ENCODE results near the gene SNF8. TPM values are rescaled to one million over a fixed set of nuclear protein-coding genes. Genes with fewer than 3 reads are reported as not detected.
A peak's percentile ranks its signal among the peaks of the same experiment; 100 is the strongest.

Gene SNF8
- total RNA-seq, 1 experiment from 2014 or later, result 83.4 TPM

DNA sequence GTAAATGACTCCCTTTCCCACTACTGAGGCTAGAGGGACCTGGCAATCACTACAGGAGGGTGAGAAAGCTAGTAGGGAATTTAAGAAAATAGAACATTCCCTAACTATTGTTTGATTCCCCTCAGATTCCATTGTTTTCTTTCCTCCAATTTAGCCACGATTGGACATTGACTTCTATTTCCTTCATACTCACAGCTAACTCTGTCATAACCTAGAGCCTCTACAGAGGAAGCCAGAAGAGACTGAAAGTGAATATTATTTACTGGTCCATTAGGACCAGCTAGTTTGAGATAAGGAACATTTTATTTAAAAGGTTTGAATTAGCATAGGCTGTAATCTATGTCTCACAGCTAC is 14.9 kb downstream of the SNF8 start:
- DNase-seq (ENCODE audit: low read depth), result no peak

DNA sequence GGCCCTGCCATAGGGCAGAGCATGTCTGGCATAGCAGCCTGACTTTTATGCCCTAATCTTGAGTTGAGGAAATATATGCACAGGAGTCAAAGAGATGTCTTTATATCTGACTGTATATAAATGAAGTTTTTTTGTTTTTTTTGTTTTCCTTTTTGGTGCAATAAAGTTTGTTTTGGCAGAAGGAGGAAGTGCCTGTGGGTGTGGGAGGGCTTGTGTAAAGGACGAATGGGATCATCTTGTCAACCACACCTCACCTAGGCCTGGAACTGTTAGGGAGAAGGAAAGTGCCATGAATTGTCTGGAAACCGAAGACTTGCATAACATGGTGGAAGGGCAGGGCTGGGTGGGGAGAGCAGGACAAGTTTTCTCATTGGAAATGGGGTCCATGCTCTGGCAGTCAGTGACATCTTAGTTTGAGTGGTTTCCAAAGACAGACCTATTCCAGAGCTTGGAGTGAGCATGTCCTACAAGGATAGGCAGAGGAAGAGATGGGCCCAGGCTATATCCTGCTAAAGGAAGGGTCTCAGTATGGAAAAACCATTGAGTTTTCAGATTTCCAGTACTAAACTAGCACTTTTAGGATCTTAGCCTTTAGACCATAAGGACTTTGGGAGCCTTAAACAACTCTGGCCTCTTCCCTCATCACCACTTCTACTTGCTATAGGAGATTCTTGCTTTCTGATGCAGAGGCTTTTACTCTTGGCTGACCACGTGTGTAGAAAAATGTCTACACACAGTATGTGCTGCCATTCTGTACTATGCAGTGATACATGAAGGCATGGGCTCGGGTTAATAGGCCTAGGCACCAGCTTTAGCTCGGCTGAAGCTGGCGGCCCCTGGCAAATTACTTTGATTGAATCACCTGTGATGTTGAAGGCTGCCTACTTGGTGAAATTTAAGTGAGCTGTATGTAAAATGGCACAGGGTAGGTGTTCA is 15.5 kb downstream of the SNF8 start:
- no peak for DNase-seq (ENCODE audit: low read depth)

DNA sequence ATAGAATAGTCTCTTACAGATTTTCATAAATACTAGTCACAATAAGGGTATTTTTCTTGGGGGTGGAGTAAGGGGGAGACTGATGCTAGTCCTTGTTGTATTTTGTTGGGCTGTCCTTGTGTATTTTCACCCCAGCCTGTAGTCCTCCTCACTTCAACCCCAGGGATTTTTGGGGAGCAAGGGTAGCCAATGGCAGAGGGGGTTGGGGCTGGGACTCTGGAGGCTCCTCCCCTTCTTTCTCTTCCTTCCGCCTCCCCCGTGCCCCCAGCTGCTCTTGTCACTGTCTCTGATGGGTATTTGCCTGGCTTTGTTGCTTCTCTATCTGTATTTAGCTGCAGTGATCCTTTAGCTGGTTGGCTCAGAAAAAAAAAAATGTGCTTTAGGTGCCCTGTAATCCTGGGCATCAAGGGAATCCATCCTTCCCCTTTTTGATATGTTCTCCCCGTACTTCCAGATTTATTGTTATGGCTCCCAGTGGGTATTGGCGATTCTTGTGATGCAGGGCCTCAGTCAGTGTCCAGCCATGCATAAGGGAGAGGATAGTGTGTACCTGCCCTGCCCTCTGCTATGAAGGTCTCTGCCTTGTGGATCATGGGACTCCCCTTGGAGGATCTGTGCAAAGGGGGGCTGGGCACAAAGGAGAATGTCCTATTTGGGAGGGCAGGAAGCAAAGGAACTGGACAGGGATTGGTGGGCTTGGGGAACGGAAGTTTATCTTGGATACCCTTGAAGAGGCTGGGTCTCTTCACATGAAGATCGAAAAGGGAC is 16.5 kb downstream of the SNF8 start:
- no peak for DNase-seq (ENCODE audit: low read depth)

DNA sequence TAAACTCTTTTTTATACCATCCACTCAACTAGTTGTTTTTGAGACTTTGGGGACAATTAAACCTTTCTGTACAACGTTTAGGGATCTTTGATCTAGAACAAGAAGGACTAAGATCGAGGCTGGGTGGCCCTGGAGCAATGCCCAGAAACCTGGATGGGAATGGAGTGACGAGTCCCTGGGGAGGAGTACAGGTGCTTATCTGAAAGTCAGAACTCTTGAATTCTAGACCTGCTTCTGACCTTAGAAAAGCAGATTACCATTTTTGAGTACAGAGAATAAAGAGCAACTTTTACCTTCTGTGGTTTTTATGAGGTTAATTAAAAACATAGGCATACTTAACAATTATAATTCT is 18.7 kb downstream of the SNF8 start:
- no peak for DNase-seq (ENCODE audit: low read depth)

DNA sequence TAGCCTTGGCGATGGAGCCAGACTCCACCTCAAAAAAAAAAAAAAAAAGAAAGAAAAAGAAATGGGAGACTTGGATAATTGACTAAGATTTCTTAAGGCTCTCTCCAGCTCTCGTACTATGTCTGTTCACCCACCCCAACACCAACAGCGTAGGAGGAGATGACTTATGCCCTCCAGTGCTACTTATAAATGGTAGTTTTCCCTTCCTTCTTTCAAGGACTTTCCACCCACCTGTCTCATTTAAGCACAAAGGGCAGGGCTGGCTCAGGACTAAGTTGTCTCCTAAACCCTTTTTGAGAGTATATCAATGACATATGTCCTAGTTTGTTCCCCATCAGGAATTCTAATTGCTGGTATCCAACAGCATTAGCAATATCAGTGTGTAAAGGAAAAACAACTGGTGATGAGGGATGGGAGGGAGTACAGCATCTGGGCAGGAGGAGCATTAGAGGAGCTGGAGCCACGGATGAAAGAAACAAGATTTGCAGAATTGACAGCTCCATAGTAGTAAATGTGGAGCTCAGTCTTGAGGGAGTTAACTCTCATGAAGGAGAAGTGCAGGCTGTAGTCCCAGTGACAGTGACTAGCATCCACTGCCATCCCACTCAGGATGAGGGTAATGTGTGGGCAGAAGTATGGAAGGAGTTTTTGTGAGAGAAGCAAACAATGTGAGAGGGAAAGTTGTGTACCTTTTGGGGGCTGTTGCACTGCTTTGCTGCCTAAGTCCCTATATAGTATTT is 19.2 kb downstream of the SNF8 start:
- DNase-seq (ENCODE audit: low read depth), result no peak

DNA sequence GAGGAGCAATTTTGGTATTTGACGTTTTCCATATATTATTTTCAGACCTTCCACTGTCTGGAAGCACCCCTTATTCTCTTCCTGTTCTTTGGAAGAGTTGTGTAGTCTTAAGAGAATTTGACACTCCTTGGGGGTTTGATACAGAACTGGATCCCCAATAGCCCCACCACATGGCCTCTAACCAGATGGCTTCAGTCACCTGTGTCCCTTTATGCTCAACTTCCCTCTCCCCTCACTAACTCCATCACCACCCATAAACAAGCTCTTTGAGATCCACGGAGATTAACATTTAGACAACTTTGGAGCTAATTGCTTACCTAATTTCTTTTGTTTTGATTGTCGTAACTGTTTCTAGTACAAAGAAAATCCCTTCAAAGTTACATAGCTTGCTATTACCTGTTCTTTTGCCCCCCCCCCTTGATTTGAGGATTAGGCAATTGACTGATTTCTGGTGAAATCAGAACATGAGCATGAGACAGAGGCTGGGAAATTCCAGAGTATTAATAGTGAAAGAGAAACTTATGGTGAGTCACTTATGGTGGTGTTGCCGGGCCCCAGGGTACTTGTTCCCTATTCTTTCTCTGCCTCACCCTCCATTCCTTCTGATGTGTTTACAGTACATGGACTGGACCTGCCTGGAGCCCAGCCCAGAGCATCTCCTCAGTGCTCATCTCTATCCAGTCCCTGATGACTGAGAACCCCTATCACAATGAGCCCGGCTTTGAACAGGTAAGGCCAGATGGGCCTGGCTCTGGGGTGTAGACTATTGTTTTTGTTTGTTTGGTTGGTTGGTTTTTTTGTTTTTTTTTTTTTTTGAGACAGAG is 29.0 kb downstream of the SNF8 start:
- peak; percentile 83 for DNase-seq (ENCODE audit: low read depth)

DNA sequence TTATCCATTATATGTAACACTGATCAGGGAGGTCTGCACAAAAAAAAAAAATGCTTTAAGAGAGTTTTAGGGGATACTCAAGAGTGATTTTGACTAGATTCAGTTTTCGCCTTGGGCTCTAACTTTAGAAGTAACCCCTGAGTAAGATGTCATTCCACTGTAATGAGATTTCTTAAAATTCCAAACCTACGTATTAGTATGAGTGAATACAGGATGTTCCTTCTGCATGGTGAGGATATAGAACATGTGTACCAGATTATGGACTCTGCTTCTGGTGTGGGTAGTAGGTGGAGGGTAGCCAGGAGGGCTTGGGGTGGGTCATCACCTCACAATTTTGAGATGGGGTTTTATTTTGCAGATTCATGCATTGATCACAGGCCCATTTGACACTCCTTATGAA is 32.2 kb downstream of the SNF8 start:
- no peak for DNase-seq (ENCODE audit: low read depth)

DNA sequence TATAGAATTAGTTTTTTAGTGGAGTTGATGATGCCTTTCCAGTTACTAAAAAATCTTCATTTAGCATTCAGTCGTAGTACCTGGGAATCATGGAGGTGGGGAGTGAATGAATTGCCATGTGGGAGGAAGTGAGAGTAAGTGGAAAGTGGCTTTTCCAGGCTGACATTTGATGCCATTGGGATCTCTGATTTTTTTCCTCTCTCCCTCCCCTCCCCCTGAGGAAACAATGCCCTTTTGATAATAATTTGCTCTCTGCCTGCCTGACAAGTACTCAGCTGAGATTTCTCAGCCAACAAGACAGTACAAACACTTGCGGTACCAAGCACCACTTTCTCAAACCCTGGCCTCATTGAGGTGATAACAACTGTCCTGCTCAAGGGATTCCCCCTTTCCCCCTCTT is 34.3 kb downstream of the SNF8 start:
- DNase-seq (ENCODE audit: low read depth), result no peak

DNA sequence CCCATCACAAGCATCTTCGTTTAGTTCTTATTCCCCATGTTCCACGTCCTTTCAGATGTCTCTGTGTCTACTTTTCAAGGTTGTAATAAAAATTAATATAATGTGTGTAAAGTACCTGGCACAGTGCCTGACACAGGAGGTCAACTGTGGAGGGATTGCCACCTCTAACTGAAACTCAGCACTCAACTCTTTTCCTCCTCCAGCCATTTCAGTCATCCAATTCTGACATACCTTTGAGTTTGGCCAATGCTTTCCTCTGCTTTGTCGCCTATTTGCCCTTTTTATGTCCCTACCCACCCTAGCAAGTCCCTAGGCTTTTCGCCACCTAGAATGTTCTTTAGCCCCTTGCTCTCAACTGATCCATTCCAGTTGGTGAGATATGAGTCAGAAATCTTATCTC is 34.9 kb downstream of the SNF8 start:
- DNase-seq (ENCODE audit: low read depth), result no peak

DNA sequence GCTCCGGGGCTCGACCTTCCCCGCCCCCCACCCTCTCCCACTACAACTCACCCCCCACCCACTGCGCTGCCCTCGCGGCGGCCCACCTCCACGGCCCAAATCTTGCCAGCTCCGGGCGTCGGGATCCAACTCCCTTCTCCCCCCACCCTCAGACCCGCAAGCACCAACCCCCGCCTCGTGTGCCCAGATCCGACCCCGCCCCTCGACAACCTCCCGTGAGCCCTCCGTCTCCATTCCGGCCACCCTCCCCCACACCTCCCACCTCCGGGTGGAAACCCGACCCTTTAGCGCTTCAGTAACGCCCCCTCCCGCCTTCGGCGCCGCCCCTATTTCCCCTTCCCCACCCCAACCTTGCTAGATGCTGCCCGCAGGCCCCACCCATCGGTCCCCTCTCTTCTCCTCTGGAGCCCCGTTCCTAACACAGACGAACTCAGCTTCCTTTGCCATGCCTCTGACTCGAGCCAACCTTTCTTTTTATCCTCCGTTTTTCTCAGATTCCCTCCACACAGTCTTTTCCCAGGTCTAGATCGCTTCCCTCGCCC is 35.7 kb downstream of the SNF8 start:
- DNase-seq (ENCODE audit: low read depth), result peak; percentile 78

DNA sequence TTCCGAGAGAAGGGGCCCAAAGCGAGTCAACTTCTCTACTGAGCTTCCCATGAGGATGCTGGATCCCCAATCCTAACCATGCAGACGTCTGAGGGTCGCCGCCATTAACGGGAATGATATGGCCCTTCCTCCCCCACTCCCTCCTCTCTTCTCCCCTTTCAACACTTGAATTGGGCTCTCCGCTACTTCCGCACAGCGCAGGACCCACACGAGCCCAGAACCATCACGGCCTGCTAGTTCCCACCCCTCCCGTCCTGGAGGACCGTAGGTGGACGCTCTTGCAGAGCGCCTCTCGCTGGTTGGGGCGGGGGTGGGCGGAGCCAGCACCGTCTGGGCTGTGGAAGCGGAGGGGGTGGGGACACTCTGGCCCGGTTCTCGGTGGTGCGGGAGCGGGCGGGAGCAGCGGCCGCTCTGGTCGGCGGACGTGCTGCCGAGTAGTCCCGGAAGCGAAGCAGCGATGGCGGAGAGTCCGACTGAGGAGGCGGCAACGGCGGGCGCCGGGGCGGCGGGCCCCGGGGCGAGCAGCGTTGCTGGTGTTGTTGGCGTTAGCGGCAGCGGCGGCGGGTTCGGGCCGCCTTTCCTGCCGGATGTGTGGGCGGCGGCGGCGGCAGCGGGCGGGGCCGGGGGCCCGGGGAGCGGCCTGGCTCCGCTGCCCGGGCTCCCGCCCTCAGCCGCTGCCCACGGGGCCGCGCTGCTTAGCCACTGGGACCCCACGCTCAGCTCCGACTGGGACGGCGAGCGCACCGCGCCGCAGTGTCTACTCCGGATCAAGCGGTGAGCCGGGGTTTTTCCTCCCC is 36.4 kb downstream of the SNF8 start, which contains the start of gene UBE2Z:
TSS of gene UBE2Z (plus strand) at position 361 of the 797 bp plus-strand sequence. CDS start at position 458, 97 bp downstream.
- peak; percentile 94 for DNase-seq (ENCODE audit: low read depth)

DNA sequence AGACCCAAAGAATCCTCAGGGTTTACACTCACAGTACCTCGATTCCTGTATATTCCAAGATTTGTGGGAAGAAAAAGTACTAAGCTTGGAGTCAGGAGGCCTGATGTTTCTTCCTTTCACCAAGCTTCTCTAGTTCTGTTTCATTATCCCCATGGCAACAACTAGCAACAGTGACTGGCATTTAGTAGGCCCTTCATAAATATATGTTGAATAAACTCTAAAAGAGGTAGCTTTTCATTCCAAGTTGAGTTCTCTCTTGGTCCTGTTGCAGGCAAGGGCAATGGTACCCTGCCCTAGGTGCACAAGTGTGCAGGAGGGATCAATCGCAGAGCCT is 37.0 kb downstream of the SNF8 start:
- peak; percentile 72 for DNase-seq (ENCODE audit: low read depth)

DNA sequence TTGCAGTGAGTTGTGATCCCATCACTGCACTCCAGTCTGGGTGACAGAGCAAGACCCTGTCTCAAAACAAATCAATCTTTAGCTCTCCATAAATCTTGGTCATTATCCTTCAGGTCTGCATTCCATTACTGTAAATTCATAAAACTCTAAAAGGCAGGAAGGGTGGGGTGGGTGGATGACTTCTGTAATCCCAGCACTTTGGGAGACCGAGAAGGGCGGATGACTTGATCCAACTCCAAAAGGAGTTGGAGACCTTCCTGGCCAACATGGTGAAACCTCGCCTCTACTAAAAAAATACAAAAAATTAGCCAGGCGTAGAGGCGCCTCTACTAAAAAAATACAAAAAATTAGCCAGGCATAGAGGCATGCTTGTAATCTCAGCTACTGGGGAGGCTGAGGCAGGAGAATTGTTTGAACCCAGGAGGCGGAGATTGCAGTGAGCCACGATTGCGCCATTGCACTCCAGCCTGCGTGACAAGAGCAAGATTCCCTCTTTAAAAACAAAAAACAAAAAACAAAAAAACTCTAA is 38.6 kb downstream of the SNF8 start:
- DNase-seq (ENCODE audit: low read depth), result no peak

DNA sequence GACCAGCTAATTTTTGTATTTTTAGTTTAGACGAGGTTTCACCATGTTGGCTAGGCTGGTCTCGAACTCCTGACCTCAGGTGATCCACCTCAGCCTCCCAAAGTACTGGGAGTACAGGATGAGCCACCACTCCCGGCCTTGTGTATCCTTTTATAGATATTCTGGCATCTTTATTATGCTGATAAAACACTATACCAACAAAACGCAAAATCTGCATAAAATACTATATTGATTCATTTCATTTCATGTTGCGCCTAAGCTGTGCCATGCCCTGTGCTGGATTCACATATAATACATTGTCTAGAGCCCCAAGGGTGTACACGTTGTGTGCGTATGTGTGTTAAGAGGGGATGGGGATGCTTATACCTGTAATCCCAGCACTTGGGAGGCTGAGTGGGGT is 40.2 kb downstream of the SNF8 start:
- no peak for DNase-seq (ENCODE audit: low read depth)

DNA sequence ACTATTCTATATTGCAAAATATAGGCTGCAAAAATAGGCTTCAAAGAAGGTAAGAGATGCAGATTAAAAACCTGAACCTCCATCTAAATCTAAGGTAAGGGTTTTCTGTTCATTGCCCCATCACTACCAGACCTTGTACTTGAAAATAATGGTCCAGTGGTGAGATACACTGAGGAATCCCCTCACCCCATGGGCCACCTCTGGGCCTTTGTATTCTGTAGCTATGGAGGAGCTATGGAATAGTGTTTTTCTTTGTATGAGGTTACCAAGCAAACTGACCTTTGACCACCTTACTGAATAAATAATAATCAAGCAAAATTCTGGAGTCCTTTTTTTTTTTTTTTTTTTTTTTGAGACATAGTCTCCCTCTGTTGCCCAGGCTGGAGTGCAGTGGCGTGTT is 41.2 kb downstream of the SNF8 start:
- DNase-seq (ENCODE audit: low read depth), result no peak

DNA sequence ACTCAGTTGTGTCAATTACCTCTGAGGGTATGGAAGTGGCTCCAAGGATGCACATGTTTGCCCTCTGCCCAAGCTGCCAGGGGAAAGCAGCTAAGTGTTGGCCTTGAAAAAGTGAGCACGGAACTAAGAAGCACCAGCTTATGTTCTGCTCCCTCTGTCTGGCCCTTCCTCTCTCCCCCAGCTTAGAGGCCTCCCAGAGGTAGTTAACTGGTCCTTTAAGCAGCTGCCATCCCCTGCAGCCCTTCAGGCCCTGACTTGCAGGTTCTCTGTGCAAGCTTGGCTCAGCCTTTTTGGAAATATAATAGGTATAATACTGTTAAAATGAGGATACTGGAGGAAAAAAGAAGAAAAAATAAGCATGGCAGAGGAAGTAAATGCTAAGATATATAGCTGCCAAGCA is 43.4 kb downstream of the SNF8 start:
- DNase-seq (ENCODE audit: low read depth), result no peak

DNA sequence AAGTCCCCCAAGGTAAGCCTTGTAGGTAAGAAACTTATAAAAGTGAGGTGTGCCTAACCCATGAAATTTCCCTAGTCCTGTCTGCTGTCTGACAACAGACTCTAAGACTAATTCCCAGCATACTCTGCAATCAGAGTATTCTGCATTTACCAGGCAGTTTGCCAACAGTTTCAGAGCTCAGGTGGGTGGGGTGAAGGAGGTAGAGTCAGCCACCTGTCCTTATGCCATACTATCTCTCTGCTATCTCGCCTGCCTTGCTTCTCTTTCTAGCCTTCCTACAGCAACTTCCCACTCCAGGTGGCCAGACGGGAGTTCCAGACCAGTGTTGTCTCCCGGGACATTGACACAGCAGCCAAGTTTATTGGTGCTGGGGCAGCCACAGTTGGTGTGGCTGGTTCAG is 49.8 kb downstream of the SNF8 start:
- no peak for DNase-seq (ENCODE audit: low read depth)

DNA sequence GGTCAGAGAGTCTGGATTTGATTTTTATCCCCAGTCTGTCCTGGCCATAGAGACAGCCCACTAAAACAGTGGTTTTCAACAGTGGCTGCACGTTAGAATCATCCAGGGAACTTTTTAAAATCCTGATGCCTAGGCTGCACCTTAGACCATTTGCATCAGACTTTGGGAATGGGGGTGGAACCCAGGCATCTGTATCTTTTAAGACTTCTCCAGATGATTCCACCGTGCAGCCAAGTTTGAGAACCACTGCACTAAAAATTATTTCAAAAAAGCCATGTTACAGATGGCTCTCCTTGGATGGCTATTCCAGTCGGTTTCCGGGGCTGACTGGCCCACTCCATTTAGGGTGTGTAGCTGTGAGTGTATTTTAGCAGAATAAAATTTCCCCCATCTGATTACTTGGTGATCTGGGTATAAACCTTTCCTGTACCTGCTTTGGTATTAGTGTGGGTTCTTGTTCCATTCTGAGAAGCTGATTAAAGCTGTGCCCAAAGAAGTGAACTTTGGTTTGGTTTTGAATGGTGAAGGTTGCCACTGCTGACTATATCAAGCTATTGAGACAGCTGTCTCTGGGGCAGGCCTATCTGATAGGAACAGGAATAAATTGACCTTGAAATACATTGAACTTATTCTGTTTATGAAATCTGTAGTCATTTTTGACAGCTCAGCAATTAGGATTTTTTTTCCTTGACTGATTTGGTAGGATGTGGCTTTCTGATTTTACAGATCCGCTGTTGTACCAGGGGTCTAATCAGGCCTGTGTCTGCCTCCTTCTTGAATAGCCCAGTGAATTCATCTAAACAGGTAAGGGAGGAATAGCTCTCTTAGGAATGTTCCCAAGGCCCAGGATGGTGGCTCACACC is 50.8 kb downstream of the SNF8 start:
- DNase-seq (ENCODE audit: low read depth), result no peak

DNA sequence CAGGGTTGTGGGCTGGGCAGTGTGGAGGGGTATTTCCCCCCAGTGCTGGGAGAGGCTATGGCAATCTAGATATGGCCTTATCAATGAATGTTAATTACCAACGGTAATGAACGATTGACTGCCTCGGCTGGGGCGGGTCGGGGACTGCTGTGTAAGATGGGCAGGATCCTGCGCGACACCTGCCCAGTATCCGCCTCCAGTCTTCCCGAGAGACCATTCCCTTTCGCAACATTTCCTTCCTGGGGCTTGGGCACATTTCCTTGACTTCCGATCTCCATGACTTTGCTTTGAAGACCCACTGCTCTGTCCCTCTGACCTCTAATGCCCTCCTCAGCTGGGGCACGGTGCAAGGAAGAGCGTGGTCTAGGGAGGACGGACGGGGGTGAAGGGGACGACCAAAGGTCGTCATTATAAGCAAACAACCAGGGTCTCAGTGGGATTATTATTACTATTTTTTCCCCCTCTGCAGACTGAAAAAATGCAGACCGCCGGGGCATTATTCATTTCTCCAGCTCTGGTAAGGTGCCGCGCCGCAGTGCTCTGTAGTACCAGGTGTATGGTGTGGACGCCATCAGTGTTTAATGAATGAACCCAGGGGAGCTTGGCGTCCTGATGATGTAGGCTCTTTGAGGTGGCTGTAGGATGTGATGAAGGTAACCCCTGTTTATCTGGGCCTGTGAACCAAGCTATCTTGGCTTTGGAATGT is 51.5 kb downstream of the SNF8 start:
- DNase-seq (ENCODE audit: low read depth), result no peak
